Neural cell (in vitro differentiated cells): ENCODE results near the gene KRTAP10-10.

ENCODE experiments used
- CTCF ChIP-seq: fragments of 450-650 bp; IDR thresholded peaks from 2 replicates; pipeline ENCODE4 v1.5.1; 2014; ENCODE audit warnings: antibody characterized with exemption, mild to moderate bottlenecking, moderate library complexity; ENCODE audit not compliant: poor library complexity, severe bottlenecking
- EP300 ChIP-seq: fragments of 450-650 bp; conservative IDR thresholded peaks from 2 replicates; pipeline ENCODE4 v1.6.1; 2014; ENCODE audit warnings: antibody characterized with exemption, mild to moderate bottlenecking, moderate library complexity; ENCODE audit not compliant: poor library complexity, severe bottlenecking
- MXI1 ChIP-seq: fragments of 450-650 bp; conservative IDR thresholded peaks from 2 replicates; pipeline ENCODE4 v1.6.1; 2014; ENCODE audit warnings: antibody characterized with exemption, mild to moderate bottlenecking; ENCODE audit not compliant: poor library complexity, severe bottlenecking
- POLR2AphosphoS5 ChIP-seq: IDR thresholded peaks from 2 replicates; pipeline ENCODE4 v1.6.1; 2012
- RAD21 ChIP-seq: fragments of 450-650 bp; conservative IDR thresholded peaks from 2 replicates; pipeline ENCODE4 v1.6.1; 2014; ENCODE audit warnings: antibody characterized with exemption, mild to moderate bottlenecking, moderate library complexity
- REST ChIP-seq: IDR thresholded peaks from 2 replicates; pipeline ENCODE4 v1.6.1; 2012; ENCODE audit warnings: borderline replicate concordance
- SMC3 ChIP-seq: fragments of 450-650 bp; conservative IDR thresholded peaks from 2 replicates; pipeline ENCODE4 v1.6.1; 2014; ENCODE audit warnings: antibody characterized with exemption, mild to moderate bottlenecking, moderate library complexity; ENCODE audit not compliant: poor library complexity

DNA sequence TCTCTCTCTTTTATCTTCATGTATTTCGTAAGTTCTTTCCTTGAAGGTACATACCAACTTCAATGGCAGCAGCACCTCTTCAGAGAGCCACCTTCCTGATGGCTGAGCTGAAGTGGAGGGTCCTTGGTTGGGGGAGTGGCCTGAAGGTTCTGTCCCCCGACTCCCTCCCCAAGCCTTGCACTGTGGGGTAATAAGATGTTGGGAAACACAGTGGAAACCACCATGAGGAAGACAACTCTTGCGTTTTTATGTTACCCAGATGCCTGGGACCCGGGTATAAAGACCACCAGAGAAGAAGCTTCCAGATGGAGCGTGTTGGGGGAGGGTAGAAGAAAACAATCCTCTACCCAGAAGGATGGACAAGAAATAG is 21.4 kb downstream of the KRTAP10-10 start:
- TF ChIP-seq EP300 (no peak), CTCF (no peak), RAD21 (no peak), REST (no peak), MXI1 (no peak), POLR2AphosphoS5 (no peak), SMC3 (no peak)
